Esophagus squamous epithelium (tissue), 4 donors: ENCODE results near the gene TRPT1.

Experiments
- CTCF ChIP-seq, 6 experiments: fragments of 450-650 bp in 4 of 6; fragments of 200-600 bp in 2 of 6; sonication (generic) in 2 of 6; IDR thresholded peaks; one replicate each; pipeline ENCODE4 v1.5.1; 2016 to 2019; ENCODE audit warnings: antibody characterized with exemption in 6 of 6, mild to moderate bottlenecking in 4 of 6, moderate library complexity in 4 of 6
- POLR2A ChIP-seq, 4 donors: fragments of 450-650 bp; IDR thresholded peaks; one replicate each; pipeline ENCODE4 v1.6.1; 2017; ENCODE audit warnings: antibody characterized with exemption in 4 of 4, mild to moderate bottlenecking in 4 of 4, moderate library complexity in 3 of 4

GRCh38 chr11:64243236-64243854, 17.4 kb upstream of the TRPT1 start:
- TF ChIP-seq CTCF (IDR thresholded peaks at IDR 0.05) (no peak), POLR2A (IDR thresholded peaks at IDR 0.05) (no peak)
